HTR-8/SVneo (cell line): ENCODE results near the gene TMEM117.

Experiments
- DNase-seq: peaks from one replicate; pipeline ENCODE4 v3.0.0; 2011; ENCODE audit warnings: low spot score, mixed read lengths; ENCODE audit not compliant: insufficient read length
- FAIRE-seq: peaks from 2 replicates; lab custom pipeline; 2011; peaks lifted over from hg19 to GRCh38; lab: Jason Lieb, UNC

TMEM117 gene

GRCh38 chr12:43882578-43883178 is 46.8 kb downstream of the TMEM117 start:
- DNase-seq (peak; percentile 52), FAIRE-seq (no peak)

- FAIRE-seq: no peak
- DNase-seq: no peak
These were observed 47.4 kb downstream of the TMEM117 start for GRCh38 chr12:43883311-43883710.

DNA sequence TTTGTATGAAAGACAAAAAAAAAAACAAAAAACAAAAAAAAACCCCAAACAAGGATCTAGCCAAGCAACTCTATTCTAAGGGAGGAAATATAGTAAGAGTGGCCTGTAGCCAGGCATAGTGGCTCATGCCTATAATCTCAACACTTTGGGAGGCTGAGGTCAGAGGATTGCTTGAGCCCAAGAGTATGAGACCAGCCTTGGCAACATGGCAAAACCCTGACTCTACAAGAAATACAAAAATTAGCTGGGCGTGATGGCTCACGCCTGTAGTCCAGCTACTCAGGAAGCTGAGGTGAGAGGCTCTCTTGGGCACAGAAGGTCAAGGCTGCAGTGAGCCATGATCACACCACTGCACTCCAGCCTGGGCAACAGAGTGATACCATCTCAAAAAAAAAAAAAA is 47.9 kb downstream of the TMEM117 start:
- DNase-seq (no peak), FAIRE-seq (no peak)

DNA sequence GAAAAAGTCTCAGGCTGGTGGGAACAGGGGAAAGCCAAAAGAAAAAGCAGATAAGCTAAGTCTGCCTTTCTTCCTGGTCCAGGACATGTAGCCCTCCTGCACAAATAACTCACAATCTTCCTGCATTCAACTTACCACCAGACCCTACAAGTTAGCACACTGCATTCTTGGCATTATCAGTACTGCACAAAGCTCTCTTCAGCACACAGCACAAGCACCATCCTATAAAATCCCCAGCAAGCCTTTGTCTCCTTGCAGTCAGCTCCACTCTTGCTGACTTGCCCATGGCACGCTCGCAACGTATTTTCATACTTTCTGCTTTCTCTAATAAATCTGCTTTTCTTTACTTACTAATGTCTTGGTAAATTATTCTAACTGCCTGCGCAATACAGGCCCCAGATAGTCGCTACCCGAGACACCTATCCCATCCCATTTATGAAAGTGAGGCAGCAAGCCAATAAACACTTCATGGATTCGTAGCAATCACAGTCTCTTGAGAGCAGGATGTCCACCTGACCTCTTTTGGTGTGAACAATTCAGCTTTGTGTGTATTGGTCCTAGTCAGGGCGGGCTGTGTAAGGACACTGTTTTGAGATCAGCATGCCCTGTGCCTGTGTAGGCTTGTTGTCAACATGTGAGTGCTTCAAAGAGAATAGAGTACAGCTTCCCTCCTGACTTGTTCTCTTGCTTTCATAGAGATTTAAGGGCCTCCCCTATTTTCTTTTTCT is 49.0 kb downstream of the TMEM117 start:
- DNase-seq (no peak), FAIRE-seq (no peak)

- FAIRE-seq (no peak), DNase-seq (no peak)
These were observed 51.5 kb downstream of the TMEM117 start for GRCh38 chr12:43887397-43887796.

DNA sequence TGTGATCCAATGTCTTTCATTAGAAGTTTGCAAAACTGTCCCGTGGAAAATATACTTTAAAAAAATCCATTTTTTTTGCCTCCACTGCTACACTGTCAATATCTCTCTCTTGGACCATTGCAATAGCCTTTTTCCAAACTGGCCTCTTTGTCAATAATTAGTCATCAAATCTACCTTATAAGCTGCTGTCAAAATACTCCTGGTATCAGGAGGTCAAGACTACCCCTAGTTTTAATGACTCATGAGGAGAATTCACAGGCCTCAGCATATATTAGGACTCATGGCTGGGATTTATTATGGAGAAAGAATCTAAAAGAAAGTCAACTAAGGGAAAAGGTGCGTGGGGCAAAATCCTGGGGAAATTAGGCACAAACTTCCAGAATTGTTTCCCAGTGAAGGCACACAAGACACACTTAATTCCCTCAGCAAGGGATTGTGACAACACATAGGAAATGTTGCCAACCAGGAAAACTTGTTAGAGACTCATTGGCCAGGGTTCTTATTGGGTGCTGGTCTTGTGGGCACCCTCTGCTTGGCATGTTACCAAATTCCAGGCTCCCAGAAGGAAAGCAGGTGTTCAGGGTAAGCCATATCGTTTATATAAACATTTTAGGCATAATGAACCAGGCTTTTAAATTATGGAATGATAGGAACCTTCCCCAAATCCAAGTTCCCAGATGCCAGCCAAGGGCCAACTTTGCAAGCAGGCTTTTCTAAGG is 56.1 kb downstream of the TMEM117 start:
- FAIRE-seq (no peak), DNase-seq (no peak)

DNA sequence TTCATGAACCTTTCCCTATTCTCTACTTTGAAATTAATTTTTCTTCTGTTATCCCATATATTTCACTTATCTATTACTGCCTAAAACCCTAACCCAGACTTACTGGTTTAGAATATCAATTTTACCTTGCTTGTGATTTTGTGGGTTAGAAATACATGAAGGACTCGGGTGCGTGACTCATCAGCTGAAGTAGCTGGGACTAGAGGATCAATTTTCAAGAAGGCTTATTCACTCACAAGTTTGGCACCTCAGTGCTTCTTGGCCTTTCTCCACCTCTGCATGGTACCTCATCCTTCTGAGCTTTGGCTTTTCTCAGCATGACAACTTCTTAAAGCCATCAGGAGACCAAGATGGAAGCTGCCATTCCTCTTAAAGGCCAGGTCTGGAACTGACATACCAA is 57.8 kb downstream of the TMEM117 start:
- DNase-seq (no peak), FAIRE-seq (no peak)

DNA sequence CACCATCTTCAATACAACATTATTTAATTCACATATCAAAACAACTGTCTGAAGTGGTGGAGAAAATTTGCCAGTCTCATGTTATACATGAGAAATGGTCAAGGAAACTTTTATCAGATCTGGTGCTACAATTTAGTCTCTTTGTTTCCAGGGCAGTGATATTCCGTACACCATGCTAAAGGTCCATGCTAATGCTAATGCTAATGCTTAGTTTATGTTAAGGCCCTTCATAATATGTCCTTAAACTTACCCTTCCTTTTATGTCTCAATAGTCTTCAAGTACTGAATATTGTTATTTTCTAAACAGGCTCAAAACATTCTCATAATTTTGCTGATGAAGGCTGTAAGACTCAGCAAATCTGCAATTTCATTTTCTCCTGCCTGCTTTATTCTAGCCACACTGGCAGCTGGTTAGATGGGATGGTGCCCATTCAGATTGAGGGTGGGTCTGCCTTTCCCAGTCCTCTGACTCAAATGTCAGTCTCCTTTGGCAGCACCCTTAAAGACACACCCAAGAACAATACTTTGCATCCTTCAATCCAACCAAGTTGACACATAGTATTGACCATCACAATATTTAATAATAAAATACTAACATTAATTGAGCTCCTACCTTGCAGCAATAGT is 59.8 kb downstream of the TMEM117 start:
- no peak for FAIRE-seq
- DNase-seq: no peak

DNA sequence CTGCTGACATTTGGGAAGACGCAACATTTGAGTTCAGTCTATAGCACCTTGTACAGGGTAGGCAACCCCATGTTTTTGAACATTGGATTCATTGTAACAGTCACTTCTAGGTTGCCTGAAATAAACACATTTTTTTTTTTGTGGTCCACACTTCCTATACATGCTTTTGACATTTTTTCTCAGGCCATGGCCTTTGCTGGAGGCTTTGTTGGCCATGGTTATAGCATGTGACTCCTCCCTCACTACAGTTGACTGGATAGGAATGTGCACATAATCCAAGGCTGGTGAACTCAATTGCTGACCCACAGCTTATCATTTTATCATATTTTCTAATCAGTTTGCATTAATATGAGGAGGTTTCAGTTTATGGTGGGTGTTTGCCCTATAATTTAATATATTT is 60.6 kb downstream of the TMEM117 start:
- DNase-seq (no peak), FAIRE-seq (no peak)

DNA sequence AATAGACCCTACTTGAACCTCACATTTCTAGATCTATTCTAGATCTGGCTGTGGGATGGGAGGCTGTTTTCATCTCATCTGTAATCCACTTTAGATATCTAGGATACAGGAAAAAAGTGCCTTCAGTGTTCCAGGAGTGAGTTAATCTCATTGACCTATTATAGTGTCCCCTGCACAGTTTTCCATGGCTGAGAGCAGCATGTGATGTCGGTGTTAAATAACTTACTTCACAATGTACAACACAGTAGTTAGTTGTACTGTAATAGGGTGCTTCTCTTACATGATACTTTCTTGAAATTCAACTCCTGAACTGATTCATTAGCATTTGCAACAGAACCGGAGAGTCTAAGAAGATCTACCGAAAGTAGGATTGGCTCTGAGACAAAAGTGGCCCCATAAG is 62.6 kb downstream of the TMEM117 start:
- no peak for DNase-seq
- FAIRE-seq: no peak

DNA sequence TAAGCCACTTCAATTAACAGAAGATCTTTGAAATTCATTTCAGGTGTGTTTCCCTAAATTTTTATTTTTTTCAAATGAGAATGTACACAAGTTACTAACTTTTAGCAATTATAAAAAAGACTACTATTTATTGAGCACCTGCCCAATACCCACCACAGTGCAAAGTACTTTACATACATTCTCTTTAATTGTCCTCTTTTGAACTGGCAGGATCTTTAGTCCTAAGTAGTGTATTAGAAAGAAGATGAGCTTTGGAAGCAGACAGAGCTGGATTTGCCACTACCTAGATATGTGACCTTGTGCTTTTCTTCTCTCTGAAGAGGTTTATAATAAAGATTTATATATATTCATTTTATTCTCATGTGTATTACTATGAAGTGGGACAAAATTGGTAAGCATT is 63.7 kb downstream of the TMEM117 start:
- FAIRE-seq (no peak), DNase-seq (no peak)

GRCh38 chr12:43903686-43904085 is 67.8 kb downstream of the TMEM117 start:
- DNase-seq: no peak
- no peak for FAIRE-seq

- FAIRE-seq (no peak), DNase-seq (no peak)
These were observed 77.0 kb downstream of the TMEM117 start for GRCh38 chr12:43912859-43913258.

DNA sequence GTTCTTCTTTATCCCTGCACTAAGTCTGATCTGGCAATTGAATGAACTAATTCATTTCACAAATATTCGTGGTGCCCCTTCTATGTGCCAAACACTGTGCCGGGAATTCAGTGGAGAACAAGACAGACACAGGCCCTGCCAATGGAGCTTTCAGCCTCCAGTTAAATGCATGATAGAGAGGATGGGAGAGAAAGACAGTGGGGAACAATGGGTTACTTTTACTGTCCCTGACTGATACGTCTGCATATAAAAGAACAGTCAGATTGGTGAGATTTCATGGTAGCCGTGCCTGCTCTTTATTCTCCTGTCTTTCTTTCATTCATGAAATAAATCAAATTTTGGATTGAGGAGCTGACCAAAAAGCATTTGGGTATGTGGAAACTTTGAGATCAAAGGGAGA is 78.5 kb downstream of the TMEM117 start:
- no peak for FAIRE-seq
- DNase-seq: no peak

DNA sequence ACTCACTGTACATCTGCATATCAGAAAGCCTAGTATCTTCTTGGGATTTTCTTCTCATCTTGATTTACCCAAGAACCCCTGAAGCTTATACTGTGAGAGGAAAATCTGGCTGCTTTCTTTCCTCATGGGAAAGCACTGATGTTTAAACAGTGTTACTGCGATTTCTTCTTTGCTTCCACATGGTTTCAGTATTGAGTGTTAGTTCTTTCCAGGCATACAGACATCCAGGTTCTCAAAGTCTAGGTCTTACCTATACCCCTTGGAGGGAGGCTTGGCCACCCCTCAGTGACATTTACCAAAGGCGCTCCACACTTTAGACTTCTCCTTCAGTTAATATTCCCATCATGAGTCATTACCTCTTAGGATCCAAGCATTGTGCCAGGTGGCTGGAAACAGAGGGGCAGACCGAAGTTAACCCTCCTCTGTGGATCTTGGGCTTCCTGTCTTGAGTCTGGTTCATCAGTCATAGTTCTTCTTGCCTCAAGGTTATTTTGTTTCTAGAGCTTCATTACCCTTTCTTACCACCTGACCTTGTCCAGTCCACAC is 79.1 kb downstream of the TMEM117 start:
- DNase-seq: no peak

DNA sequence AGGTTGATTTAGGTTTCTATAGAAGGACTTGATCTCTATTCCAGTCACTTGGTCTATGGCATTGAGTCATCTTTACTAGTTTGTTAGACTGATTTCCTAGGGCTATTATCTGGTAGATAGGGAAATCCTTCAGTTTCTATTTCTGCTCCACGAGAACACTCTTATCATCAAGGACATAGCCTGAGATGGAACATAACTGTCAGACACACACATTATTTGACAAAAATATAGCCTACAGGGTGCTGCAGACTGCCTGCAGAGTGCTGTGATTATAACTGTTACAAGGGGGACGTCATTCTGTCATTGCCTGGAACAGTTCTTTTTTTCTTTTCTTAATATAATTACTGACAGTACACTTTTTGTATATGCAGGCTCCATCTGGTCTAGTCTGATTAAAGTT is 82.0 kb downstream of the TMEM117 start:
- FAIRE-seq (no peak), DNase-seq (no peak)

More for the DNA sequence above, 79.1 kb downstream of the TMEM117 start:
- no peak for FAIRE-seq

DNA sequence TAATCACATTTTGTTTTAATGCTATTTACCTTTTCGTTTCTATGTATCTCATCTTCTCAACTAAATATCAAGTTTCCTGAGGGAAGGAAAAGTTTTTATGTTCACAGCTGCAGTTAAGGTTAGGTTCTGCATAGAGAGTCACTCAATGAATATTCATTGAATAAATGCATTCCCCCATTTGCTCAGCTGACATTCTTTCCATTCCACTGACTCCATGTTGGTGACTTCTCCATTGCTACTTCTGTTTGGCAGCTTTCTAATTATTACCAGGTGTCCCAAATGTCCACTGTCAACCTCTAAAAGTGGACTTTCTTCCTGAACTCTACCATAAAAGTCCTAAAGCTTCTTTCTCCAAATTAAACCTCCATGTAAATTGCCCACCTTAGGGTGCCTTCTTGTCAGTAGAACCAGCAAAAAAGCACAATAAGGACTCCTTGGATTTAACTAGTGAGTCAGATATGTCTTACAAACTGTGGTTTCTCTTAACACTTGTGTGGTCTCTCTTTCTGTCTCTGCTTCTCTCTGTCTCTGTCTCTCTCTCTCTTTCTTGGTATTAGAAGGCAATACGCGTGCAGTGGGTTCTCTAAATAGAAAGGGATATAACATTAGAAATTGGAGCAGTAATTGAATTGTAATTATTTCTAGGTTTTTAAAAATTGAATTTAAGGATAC is 85.9 kb downstream of the TMEM117 start:
- FAIRE-seq: no peak
- DNase-seq: no peak

- DNase-seq (no peak), FAIRE-seq (no peak)
These were observed 94.2 kb downstream of the TMEM117 start for GRCh38 chr12:43930032-43930431.

GRCh38 chr12:43931187-43931586 is 95.3 kb downstream of the TMEM117 start:
- DNase-seq (no peak), FAIRE-seq (no peak)

GRCh38 chr12:43935581-43935980 is 99.7 kb downstream of the TMEM117 start:
- DNase-seq (no peak), FAIRE-seq (no peak)
